ENCODE data around the gene DCDC2. TPM values are rescaled to one million over a fixed set of nuclear protein-coding genes. Genes with fewer than 3 reads are reported as not detected.
A peak's percentile ranks its signal among the peaks of the same experiment; 100 is the strongest.
"Not testable (repeated sequence)": the region's sequence is repeated elsewhere in the genome, so short reads cannot be mapped to it uniquely, and the experiment has no call there.

Gene DCDC2
- total RNA-seq, 1 experiment from 2014 or later = 191 TPM

GRCh38 chr6:24387818-24388217 is 30.0 kb upstream of the DCDC2 start:
- Mint-ChIP-seq H3K4me3 (ENCODE audit: unreplicated experiment) (no peak overlapping the region), H3K4me1 (ENCODE audit: low read depth, unreplicated experiment) (peaks cover 12% of the 10 kb centered on the region), H3K27me3 (ENCODE audit: insufficient read depth, unreplicated experiment) (no peaks in the 10 kb centered on the region), H3K9me3 (ENCODE audit: unreplicated experiment) (no peaks in the 10 kb centered on the region), H3K36me3 (ENCODE audit: insufficient read depth, unreplicated experiment) (no peaks in the 10 kb centered on the region), H3K27ac (ENCODE audit: unreplicated experiment) (no peak overlapping the region)
- Histone ChIP-seq H3K36me3 (ENCODE audit: control insufficient read depth, insufficient read depth, low read length) (no peaks in the 10 kb centered on the region), H3K9me3 (no peaks in the 10 kb centered on the region), H3K27me3 (replicated peaks; ENCODE audit: control insufficient read depth, insufficient read depth, low read length) (no peaks in the 10 kb centered on the region), H3K4me3 (ENCODE audit: low read depth, low read length) (no peak overlapping the region), H3K4me1 (peaks cover 16% of the 10 kb centered on the region)
- ChIA-PET POLR2A (no interaction called here), CTCF (no interaction called here)
- no peak for TF ChIP-seq CTCF (IDR thresholded peaks at IDR 0.05; ENCODE audit: insufficient read depth in 1 of 2, low read depth in 1 of 2, low read length in 1 of 2, severe bottlenecking in 1 of 2, unreplicated experiment in 1 of 2)
- intact Hi-C loops (cut with micrococcal nuclease; ENCODE audit: unreplicated experiment) = no loop called here
- DNase-seq = no peak
- BruUV-seq (replicated peaks) = no TSS peak

GRCh38 chr6:24385536-24386269 is 27.8 kb upstream of the DCDC2 start:
- no TSS peak for BruUV-seq (replicated peaks)
- POLR2A ChIA-PET = interaction anchor here (1.0 kb wide), 1 partner anchor 27 kb away, joined by 6 read pairs; the partner anchor contains the start of gene DCDC2
- CTCF ChIA-PET = interaction anchor here (1.1 kb wide), 1 partner anchor 105 kb away, joined by 8 read pairs; no protein-coding TSS in a partner anchor
- DNase-seq = peak in 1 of 2 experiments; percentile 29
- intact Hi-C loops (cut with micrococcal nuclease; ENCODE audit: unreplicated experiment) = loop anchor here (1.0 to 2.0 kb wide), 3 partner anchors 27 to 321 kb away; partner anchors contain the start of gene DCDC2
- H3K4me1 ChIP-seq = peaks cover 21% of the 10 kb centered on the region
- Mint-ChIP-seq H3K27me3 (ENCODE audit: insufficient read depth, unreplicated experiment) (no peaks in the 10 kb centered on the region), H3K27ac (ENCODE audit: unreplicated experiment) (no peak overlapping the region), H3K4me3 (ENCODE audit: unreplicated experiment) (no peak overlapping the region), H3K4me1 (ENCODE audit: low read depth, unreplicated experiment) (peaks cover 28% of the 10 kb centered on the region), H3K9me3 (ENCODE audit: unreplicated experiment) (no peaks in the 10 kb centered on the region), H3K36me3 (ENCODE audit: insufficient read depth, unreplicated experiment) (no peaks in the 10 kb centered on the region)
- H3K4me3 ChIP-seq (ENCODE audit: low read depth, low read length) = no peak overlapping the region
- H3K36me3 ChIP-seq (ENCODE audit: control insufficient read depth, insufficient read depth, low read length) = no peaks in the 10 kb centered on the region
- no peaks in the 10 kb centered on the region for H3K9me3 ChIP-seq
- no peak for TF ChIP-seq CTCF (IDR thresholded peaks at IDR 0.05; ENCODE audit: insufficient read depth in 1 of 2, low read depth in 1 of 2, low read length in 1 of 2, severe bottlenecking in 1 of 2, unreplicated experiment in 1 of 2)
- no peaks in the 10 kb centered on the region for H3K27me3 ChIP-seq (replicated peaks; ENCODE audit: control insufficient read depth, insufficient read depth, low read length)

- H3K27me3 ChIP-seq (replicated peaks; ENCODE audit: control insufficient read depth, insufficient read depth, low read length); DNase-seq; H3K27ac Mint-ChIP-seq (ENCODE audit: unreplicated experiment); H3K4me3 ChIP-seq (ENCODE audit: low read depth, low read length); BruUV-seq (replicated peaks); H3K9me3 ChIP-seq; H3K27me3 Mint-ChIP-seq (ENCODE audit: insufficient read depth, unreplicated experiment); H3K36me3 ChIP-seq (ENCODE audit: control insufficient read depth, insufficient read depth, low read length); H3K9me3 Mint-ChIP-seq (ENCODE audit: unreplicated experiment); H3K4me3 Mint-ChIP-seq (ENCODE audit: unreplicated experiment); H3K36me3 Mint-ChIP-seq (ENCODE audit: insufficient read depth, unreplicated experiment); CTCF ChIA-PET: not testable (repeated sequence)
- intact Hi-C loops (cut with micrococcal nuclease; ENCODE audit: unreplicated experiment) = loop anchor here (1.0 to 2.0 kb wide), 3 partner anchors 26 to 320 kb away; partner anchors contain the start of gene DCDC2
- peaks cover 28% of the 10 kb centered on the region for H3K4me1 Mint-ChIP-seq (ENCODE audit: low read depth, unreplicated experiment)
- peaks cover 21% of the 10 kb centered on the region for H3K4me1 ChIP-seq
- POLR2A ChIA-PET = interaction anchor here (1.0 kb wide), 1 partner anchor 26 kb away, joined by 6 read pairs; the partner anchor contains the start of gene DCDC2
These were observed 26.7 kb upstream of the DCDC2 start for GRCh38 chr6:24384369-24385130.

GRCh38 chr6:24382891-24383494 is 25.1 kb upstream of the DCDC2 start:
- H3K9me3 Mint-ChIP-seq (ENCODE audit: unreplicated experiment); CTCF ChIA-PET; H3K36me3 Mint-ChIP-seq (ENCODE audit: insufficient read depth, unreplicated experiment); H3K9me3 ChIP-seq; BruUV-seq (replicated peaks); intact Hi-C loops (cut with micrococcal nuclease; ENCODE audit: unreplicated experiment); H3K4me3 ChIP-seq (ENCODE audit: low read depth, low read length); H3K27me3 ChIP-seq (replicated peaks; ENCODE audit: control insufficient read depth, insufficient read depth, low read length); H3K36me3 ChIP-seq (ENCODE audit: control insufficient read depth, insufficient read depth, low read length); POLR2A ChIA-PET; H3K27me3 Mint-ChIP-seq (ENCODE audit: insufficient read depth, unreplicated experiment): not testable (repeated sequence)
- DNase-seq = peak; percentile 13 to 39
- H3K4me1 Mint-ChIP-seq (ENCODE audit: low read depth, unreplicated experiment) = peaks cover 28% of the 10 kb centered on the region
- peak overlapping the region; percentile 60 for H3K4me3 Mint-ChIP-seq (ENCODE audit: unreplicated experiment)
- H3K4me1 ChIP-seq = peaks cover 21% of the 10 kb centered on the region
- peak overlapping the region; percentile 71 for H3K27ac Mint-ChIP-seq (ENCODE audit: unreplicated experiment)

All from Caco-2 (cell line).